Astrocyte (in vitro differentiated cells and primary cell): ENCODE measurements around the gene SMAD3.

Experiments
- EZH2 ChIP-seq: IDR thresholded peaks from 2 replicates; pipeline ENCODE4 v1.6.1; 2012; ENCODE audit warnings: mild to moderate bottlenecking, low read length, inconsistent platforms; ENCODE audit not compliant: insufficient read depth
- TF ChIP-seq, protein P1 (sequence below): IDR thresholded peaks from 2 replicates; pipeline ENCODE4 v1.5.1; 2011; ENCODE audit warnings: low read depth, mild to moderate bottlenecking, inconsistent platforms, low read length, moderate library complexity; ENCODE audit not compliant: insufficient read depth

GRCh38 chr15:67090297-67091070, 25.1 kb downstream of the SMAD3 start:
- TF ChIP-seq, protein P1, sequence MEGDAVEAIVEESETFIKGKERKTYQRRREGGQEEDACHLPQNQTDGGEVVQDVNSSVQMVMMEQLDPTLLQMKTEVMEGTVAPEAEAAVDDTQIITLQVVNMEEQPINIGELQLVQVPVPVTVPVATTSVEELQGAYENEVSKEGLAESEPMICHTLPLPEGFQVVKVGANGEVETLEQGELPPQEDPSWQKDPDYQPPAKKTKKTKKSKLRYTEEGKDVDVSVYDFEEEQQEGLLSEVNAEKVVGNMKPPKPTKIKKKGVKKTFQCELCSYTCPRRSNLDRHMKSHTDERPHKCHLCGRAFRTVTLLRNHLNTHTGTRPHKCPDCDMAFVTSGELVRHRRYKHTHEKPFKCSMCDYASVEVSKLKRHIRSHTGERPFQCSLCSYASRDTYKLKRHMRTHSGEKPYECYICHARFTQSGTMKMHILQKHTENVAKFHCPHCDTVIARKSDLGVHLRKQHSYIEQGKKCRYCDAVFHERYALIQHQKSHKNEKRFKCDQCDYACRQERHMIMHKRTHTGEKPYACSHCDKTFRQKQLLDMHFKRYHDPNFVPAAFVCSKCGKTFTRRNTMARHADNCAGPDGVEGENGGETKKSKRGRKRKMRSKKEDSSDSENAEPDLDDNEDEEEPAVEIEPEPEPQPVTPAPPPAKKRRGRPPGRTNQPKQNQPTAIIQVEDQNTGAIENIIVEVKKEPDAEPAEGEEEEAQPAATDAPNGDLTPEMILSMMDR = no peak
- TF ChIP-seq EZH2 = no peak
